ENCODE results near the gene NPHP3. TPM values are rescaled to one million over a fixed set of nuclear protein-coding genes. Genes with fewer than 3 reads are reported as not detected.
A peak's percentile ranks its signal among the peaks of the same experiment; 100 is the strongest.
"Not testable (repeated sequence)": the region's sequence is repeated elsewhere in the genome, so short reads cannot be mapped to it uniquely, and the experiment has no call there.

Gene NPHP3
- total RNA-seq, 1 experiment from 2014 or later: 29.3 TPM

- DNase-seq (ENCODE audit: low spot score): no peak
- in situ Hi-C loops (cut with HindIII; ENCODE audit: low sequenced_read_pairs): no loop called here
These were observed 66.7 kb downstream of the NPHP3 start for GRCh38 chr3:132655471-132655870.

DNA sequence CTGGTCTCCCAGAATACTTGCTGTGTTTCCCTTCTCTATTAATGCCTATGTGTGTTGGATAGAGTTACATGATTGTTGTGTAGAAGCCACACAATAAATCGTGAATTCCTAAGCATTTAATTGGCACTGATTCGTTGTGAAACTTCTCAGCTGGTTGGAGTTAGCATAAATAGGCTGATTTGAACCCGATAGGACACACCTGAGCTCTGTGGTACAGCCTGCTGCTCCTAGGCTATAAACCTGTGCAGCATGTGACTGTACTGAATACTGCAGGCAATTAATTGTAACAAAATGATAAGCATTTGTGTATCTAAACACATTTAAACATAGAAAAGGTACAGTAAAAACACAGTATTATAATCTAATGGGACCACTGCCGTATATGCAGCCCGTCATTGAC is 67.5 kb downstream of the NPHP3 start:
- in situ Hi-C loops (cut with HindIII; ENCODE audit: low sequenced_read_pairs): no loop called here

DNA sequence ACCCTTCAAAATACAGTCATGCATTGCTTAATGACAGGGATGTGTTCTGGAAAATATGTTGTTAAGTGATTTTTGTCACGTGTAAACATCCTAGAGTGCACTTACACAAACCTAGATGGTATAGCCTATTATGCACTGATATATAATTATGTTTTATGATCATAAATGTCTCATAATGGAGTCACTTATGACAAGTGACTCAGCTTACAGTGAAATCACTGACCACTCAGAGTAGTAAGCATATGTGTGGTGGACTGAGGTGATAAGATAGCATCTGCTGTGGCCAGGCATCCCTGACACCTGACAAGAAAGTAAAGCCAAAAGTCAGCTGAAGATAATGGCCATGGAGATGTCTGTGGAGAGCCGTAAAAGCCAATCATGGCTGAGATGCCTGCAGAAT is 68.0 kb downstream of the NPHP3 start:
- DNase-seq (ENCODE audit: low spot score): no peak
- in situ Hi-C loops (cut with HindIII; ENCODE audit: low sequenced_read_pairs): no loop called here

More for the DNA sequence above, 67.5 kb downstream of the NPHP3 start:
- DNase-seq (ENCODE audit: low spot score): no peak

GRCh38 chr3:132652640-132653270 is 69.5 kb downstream of the NPHP3 start:
- in situ Hi-C loops (cut with HindIII; ENCODE audit: low sequenced_read_pairs): no loop called here
- DNase-seq (ENCODE audit: low spot score): no peak

DNA sequence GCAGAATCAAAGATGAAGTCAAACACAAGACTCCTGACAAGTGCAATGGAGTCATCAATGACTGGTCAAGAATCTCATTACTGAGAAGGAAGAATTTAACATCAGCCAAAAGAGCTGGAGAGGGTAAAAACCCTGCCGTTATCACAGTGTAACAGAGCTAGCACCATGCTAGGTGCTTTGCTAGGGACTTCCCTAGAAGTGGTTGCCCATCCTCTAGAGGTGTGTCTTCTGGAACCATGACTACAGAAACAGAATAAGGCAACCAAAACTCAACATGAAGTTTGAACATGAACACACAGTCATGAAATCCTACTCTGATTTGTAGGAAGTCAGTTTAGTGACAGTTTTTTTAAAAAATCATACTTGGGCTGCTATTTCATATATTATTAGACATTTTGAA is 72.1 kb downstream of the NPHP3 start:
- in situ Hi-C loops (cut with HindIII; ENCODE audit: low sequenced_read_pairs): no loop called here
- no peak for DNase-seq (ENCODE audit: low spot score)

- DNase-seq (ENCODE audit: low spot score): no peak
- in situ Hi-C loops (cut with HindIII; ENCODE audit: low sequenced_read_pairs): no loop called here
These were observed 77.2 kb downstream of the NPHP3 start for GRCh38 chr3:132645058-132645457.

GRCh38 chr3:132643366-132643765 is 78.8 kb downstream of the NPHP3 start:
- in situ Hi-C loops (cut with HindIII; ENCODE audit: low sequenced_read_pairs): no loop called here
- no peak for DNase-seq (ENCODE audit: low spot score)

DNA sequence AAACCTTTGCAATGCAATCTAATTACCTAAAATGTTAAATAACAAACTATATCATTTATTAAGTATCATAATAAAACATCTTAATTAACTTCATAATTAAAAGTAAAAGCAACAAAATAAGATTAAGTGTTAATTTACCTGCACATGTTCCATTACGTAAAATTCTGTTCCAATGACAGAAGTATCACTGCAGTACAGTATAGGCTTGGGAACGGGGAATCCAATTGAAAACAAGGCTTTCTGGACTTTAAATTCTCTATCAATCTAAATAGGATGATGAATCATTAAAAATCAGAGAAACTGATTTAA is 79.7 kb downstream of the NPHP3 start:
- no peak for DNase-seq (ENCODE audit: low spot score)
- in situ Hi-C loops (cut with HindIII; ENCODE audit: low sequenced_read_pairs): no loop called here

DNA sequence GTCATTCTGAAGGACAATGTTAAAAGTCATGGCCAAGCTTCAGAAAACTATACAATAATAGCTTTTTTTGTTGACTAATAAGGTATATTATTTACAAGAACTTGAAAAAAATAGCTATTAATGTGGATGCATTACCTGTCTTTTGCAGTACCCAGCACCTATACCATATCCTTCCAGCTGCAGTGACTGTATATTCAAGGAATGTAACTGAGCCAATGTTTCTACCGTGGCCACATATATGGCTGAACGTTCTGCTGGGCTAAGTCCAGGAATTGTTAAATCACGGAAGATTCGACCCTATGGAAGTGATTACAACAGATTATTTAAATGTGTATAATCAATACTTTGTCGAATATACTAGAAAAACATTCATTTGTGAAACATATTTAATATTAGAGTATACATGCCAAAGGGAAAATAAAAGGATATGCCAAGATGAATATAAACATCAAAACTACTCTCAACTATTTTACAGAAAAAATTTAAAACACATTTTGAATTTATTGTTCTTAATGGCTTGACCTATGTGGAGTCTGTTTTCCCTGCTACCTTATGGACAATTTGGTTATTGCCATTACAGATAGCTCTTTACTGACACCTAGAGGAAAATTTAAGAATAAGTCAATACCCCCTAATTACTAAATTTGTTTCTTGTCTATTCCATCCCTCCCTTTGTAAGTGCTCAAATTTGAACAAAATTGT is 80.2 kb downstream of the NPHP3 start:
- DNase-seq (ENCODE audit: low spot score): peak; percentile 57
- in situ Hi-C loops (cut with HindIII; ENCODE audit: low sequenced_read_pairs): no loop called here

DNA sequence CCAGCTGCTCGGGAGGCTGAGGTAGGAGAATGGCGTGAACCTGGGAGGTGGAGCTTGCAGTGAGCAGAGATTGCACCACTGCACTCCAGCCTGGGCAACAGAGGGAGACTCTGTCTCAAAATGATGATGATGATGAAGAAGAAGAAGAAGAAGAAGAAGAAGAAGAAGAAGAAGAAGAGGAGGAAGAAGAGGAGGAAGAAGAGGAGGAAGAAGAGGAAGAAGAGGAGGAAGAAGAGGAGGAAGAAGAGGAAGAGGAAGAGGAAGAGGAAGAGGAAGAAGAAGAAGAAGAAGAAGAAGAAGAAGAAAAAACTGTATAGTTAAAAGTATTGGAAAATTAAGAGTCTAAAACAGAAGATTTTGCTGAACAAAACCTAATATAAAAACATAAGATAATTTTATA is 80.8 kb downstream of the NPHP3 start:
- DNase-seq (ENCODE audit: low spot score); in situ Hi-C loops (cut with HindIII; ENCODE audit: low sequenced_read_pairs): not testable (repeated sequence)

DNA sequence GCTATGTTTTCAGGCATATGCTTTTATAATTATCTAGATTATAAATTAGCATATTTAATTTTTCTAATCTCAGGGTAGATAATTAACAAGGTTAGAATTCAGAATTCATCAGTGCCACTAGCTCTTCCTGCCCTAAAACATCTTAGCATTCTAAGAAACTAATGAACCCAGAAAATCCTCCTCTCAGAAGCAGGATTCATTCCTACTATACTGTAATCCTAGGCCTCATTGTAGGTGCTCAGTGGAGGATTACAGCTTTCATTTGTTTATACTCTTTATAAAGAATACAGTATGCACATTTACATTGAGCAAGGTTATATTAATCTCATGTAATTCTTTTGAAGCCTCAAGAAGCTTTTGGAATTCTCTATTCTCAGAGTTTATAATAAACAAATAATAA is 83.5 kb downstream of the NPHP3 start:
- DNase-seq (ENCODE audit: low spot score): no peak
- in situ Hi-C loops (cut with HindIII; ENCODE audit: low sequenced_read_pairs): no loop called here

- in situ Hi-C loops (cut with HindIII; ENCODE audit: low sequenced_read_pairs): no loop called here
- DNase-seq (ENCODE audit: low spot score): no peak
These were observed 84.6 kb downstream of the NPHP3 start for GRCh38 chr3:132637590-132637989.

GRCh38 chr3:132635052-132635451 is 87.2 kb downstream of the NPHP3 start:
- in situ Hi-C loops (cut with HindIII; ENCODE audit: low sequenced_read_pairs): no loop called here
- DNase-seq (ENCODE audit: low spot score): no peak

Other genes starting within 250 kb of the NPHP3 start
- gene ACKR4, start 125.1 kb downstream of the NPHP3 start, total RNA-seq (2014; rRNA removed; shearing (Covaris generic)): not detected in 2 replicates
- 16.8 and 40.4 TPM in 2 replicates for gene ACAD11, start 62.6 kb downstream of the NPHP3 start, total RNA-seq (2014; rRNA removed; shearing (Covaris generic))
- gene UBA5, start 62.1 kb downstream of the NPHP3 start, total RNA-seq (2014; rRNA removed; shearing (Covaris generic)): 22.1 and 27.7 TPM in 2 replicates